SK-N-SH treated with all-trans-retinoic acid at 6 μM for 48 hours (cell line): ENCODE data around the gene RYK.

Source experiments
- ATAC-seq: fragments of 200-7000 bp; cut with Tn5 transposase; 3 replicates; pipeline ENCODE4 v1.9.1; 2020; ENCODE audit warnings: mild to moderate bottlenecking, moderate library complexity
- ARNTL ChIP-seq: fragments of 450-650 bp; formaldehyde crosslinking; IDR thresholded peaks from 2 replicates; pipeline ENCODE4 v1.5.0; 2020; ENCODE audit warnings: low read depth, mild to moderate bottlenecking, moderate library complexity, borderline replicate concordance
- BACH2 ChIP-seq: fragments of 250-450 bp; sonication (Bioruptor Pico); IDR thresholded peaks from 2 replicates; pipeline ENCODE4 v1.9.0; 2021; ENCODE audit warnings: mild to moderate bottlenecking, borderline replicate concordance
- CSDC2 ChIP-seq: fragments of 250-450 bp; sonication (Bioruptor Pico); IDR thresholded peaks from 2 replicates; pipeline ENCODE4 v1.5.0; 2020; ENCODE audit warnings: mild to moderate bottlenecking, moderate library complexity
- GLIS3 ChIP-seq: fragments of 250-450 bp; sonication (Bioruptor Pico); IDR thresholded peaks from 2 replicates; pipeline ENCODE4 v1.5.0; 2020; ENCODE audit warnings: mild to moderate bottlenecking, moderate library complexity
- ISL1 ChIP-seq: fragments of 250-450 bp; sonication (Bioruptor Pico); IDR thresholded peaks from 2 replicates; pipeline ENCODE4 v2.1.2; 2022; ENCODE audit warnings: mild to moderate bottlenecking, moderate library complexity
- OSR1 ChIP-seq: fragments of 250-450 bp; sonication (Bioruptor Pico); IDR thresholded peaks from 2 replicates; pipeline ENCODE4 v1.8.0; 2022; ENCODE audit warnings: moderate library complexity, mild to moderate bottlenecking, inconsistent platforms
- PPARA ChIP-seq: fragments of 250-450 bp; sonication (Bioruptor Pico); IDR thresholded peaks from 2 replicates; pipeline ENCODE4 v1.5.0; 2020; ENCODE audit warnings: mild to moderate bottlenecking, borderline replicate concordance
- RARB ChIP-seq: fragments of 250-450 bp; sonication (Bioruptor Pico); IDR thresholded peaks from 2 replicates; pipeline ENCODE4 v1.8.0; 2021; ENCODE audit warnings: mild to moderate bottlenecking, moderate library complexity
- SNAI2 ChIP-seq: fragments of 250-450 bp; sonication (Bioruptor Pico); IDR thresholded peaks from 2 replicates; pipeline ENCODE4 v1.5.0; 2020; ENCODE audit warnings: mild to moderate bottlenecking, moderate library complexity
- TCF4 ChIP-seq: fragments of 250-450 bp; sonication (Bioruptor Pico); IDR thresholded peaks from 2 replicates; pipeline ENCODE4 v1.8.0; 2021; ENCODE audit warnings: mild to moderate bottlenecking, moderate library complexity, borderline replicate concordance
- TOX ChIP-seq: fragments of 250-450 bp; sonication (Bioruptor Pico); IDR thresholded peaks from 2 replicates; pipeline ENCODE4 v1.8.0; 2021; ENCODE audit warnings: mild to moderate bottlenecking, moderate library complexity, borderline replicate concordance
- ZC3H10 ChIP-seq: fragments of 250-450 bp; sonication (Bioruptor Pico); IDR thresholded peaks from 2 replicates; pipeline ENCODE4 v1.5.1; 2021; ENCODE audit warnings: mild to moderate bottlenecking, moderate library complexity
- ZFP3 ChIP-seq: fragments of 250-450 bp; sonication (Bioruptor Pico); IDR thresholded peaks from 2 replicates; pipeline ENCODE4 v1.5.0; 2020; ENCODE audit warnings: mild to moderate bottlenecking, moderate library complexity
- ZFP30 ChIP-seq: fragments of 450-650 bp; formaldehyde crosslinking; IDR thresholded peaks from 2 replicates; pipeline ENCODE4 v1.5.0; 2022; ENCODE audit warnings: mild to moderate bottlenecking, moderate library complexity
- ZNF565 ChIP-seq: fragments of 450-650 bp; formaldehyde crosslinking; conservative IDR thresholded peaks from 2 replicates; pipeline ENCODE4 v1.5.0; 2020; ENCODE audit warnings: low read depth, mild to moderate bottlenecking, moderate library complexity
- ZNF70 ChIP-seq: fragments of 450-650 bp; formaldehyde crosslinking; IDR thresholded peaks from 2 replicates; pipeline ENCODE4 v1.5.0; 2020; ENCODE audit warnings: mild to moderate bottlenecking, moderate library complexity
- ZNF8 ChIP-seq: fragments of 450-650 bp; formaldehyde crosslinking; IDR thresholded peaks from 2 replicates; pipeline ENCODE4 v1.5.0; 2020; ENCODE audit warnings: mild to moderate bottlenecking, moderate library complexity
- TF ChIP-seq, protein P1 (sequence below): fragments of 250-450 bp; sonication (Bioruptor Pico); IDR thresholded peaks from 2 replicates; pipeline ENCODE4 v1.5.0; 2020; ENCODE audit warnings: mild to moderate bottlenecking, moderate library complexity
- TF ChIP-seq, protein P2 (sequence below): fragments of 250-450 bp; sonication (Bioruptor Pico); IDR thresholded peaks from 2 replicates; pipeline ENCODE4 v1.5.1; 2021; ENCODE audit warnings: mild to moderate bottlenecking, moderate library complexity
- TF ChIP-seq, protein P3 (sequence below): fragments of 250-450 bp; sonication (Bioruptor Pico); IDR thresholded peaks from 2 replicates; pipeline ENCODE4 v1.5.1; 2020; ENCODE audit warnings: low read depth, mild to moderate bottlenecking, moderate library complexity
- TF ChIP-seq, protein P4 (sequence below): fragments of 250-450 bp; sonication (Bioruptor Pico); IDR thresholded peaks from 2 replicates; pipeline ENCODE4 v1.8.0; 2020; ENCODE audit warnings: mild to moderate bottlenecking, moderate library complexity, borderline replicate concordance
- TF ChIP-seq, protein P5 (sequence below): fragments of 250-450 bp; sonication (Bioruptor Pico); IDR thresholded peaks from 2 replicates; pipeline ENCODE4 v1.8.0; 2021; ENCODE audit warnings: low read depth, mild to moderate bottlenecking, moderate library complexity, borderline replicate concordance

Gene RYK

DNA sequence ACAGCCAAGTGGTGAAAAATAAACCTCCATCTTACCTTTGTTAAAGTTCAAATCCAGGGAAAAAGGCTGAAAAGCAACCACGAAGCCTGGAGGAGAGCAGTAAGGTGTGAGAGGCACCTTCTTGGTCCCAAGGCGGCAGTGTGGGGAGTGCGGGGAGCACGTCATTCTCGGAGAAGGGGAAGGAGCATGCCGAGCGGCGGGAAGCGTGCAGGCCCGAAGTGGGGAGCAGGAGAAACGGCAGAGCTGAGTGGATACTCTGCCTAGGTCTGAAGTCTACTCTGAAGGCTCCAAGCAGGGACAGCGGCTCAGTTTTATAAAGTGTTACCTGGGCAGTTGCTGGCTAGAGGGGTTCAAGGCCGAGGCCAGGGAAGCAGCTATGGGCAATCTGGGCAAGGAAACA, 96.9 kb downstream of the RYK start:
- TF ChIP-seq, protein P1, sequence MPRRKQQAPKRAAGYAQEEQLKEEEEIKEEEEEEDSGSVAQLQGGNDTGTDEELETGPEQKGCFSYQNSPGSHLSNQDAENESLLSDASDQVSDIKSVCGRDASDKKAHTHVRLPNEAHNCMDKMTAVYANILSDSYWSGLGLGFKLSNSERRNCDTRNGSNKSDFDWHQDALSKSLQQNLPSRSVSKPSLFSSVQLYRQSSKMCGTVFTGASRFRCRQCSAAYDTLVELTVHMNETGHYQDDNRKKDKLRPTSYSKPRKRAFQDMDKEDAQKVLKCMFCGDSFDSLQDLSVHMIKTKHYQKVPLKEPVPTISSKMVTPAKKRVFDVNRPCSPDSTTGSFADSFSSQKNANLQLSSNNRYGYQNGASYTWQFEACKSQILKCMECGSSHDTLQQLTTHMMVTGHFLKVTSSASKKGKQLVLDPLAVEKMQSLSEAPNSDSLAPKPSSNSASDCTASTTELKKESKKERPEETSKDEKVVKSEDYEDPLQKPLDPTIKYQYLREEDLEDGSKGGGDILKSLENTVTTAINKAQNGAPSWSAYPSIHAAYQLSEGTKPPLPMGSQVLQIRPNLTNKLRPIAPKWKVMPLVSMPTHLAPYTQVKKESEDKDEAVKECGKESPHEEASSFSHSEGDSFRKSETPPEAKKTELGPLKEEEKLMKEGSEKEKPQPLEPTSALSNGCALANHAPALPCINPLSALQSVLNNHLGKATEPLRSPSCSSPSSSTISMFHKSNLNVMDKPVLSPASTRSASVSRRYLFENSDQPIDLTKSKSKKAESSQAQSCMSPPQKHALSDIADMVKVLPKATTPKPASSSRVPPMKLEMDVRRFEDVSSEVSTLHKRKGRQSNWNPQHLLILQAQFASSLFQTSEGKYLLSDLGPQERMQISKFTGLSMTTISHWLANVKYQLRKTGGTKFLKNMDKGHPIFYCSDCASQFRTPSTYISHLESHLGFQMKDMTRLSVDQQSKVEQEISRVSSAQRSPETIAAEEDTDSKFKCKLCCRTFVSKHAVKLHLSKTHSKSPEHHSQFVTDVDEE (CRISPR knock-in tag) = no peak
- ATAC-seq = no peak

DNA sequence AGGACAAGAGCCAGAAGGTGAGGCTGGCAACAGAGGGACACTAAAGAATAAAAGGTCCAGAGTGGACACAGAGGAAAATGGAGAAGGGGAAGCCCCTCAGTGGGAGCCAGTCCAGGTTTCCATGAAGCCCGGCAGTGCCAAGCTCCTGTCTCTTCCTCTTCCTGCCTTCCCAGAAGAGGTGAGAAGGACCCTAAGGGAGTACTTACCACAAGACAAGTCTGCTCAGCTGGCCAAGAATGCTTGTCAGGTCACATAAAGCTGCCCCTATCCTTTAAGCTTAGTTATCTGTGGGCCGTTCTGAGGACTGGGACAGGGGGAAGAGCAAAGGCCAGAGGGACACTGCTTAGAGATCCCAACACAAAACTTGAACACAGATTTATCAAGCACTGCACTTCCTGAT, 100.2 kb downstream of the RYK start:
- TF ChIP-seq, protein P2, sequence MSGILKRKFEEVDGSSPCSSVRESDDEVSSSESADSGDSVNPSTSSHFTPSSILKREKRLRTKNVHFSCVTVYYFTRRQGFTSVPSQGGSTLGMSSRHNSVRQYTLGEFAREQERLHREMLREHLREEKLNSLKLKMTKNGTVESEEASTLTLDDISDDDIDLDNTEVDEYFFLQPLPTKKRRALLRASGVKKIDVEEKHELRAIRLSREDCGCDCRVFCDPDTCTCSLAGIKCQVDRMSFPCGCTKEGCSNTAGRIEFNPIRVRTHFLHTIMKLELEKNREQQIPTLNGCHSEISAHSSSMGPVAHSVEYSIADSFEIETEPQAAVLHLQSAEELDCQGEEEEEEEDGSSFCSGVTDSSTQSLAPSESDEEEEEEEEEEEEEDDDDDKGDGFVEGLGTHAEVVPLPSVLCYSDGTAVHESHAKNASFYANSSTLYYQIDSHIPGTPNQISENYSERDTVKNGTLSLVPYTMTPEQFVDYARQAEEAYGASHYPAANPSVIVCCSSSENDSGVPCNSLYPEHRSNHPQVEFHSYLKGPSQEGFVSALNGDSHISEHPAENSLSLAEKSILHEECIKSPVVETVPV (CRISPR knock-in tag) = no peak
- no peak for TF ChIP-seq PPARA (CRISPR knock-in tag)
- TF ChIP-seq, protein P3, sequence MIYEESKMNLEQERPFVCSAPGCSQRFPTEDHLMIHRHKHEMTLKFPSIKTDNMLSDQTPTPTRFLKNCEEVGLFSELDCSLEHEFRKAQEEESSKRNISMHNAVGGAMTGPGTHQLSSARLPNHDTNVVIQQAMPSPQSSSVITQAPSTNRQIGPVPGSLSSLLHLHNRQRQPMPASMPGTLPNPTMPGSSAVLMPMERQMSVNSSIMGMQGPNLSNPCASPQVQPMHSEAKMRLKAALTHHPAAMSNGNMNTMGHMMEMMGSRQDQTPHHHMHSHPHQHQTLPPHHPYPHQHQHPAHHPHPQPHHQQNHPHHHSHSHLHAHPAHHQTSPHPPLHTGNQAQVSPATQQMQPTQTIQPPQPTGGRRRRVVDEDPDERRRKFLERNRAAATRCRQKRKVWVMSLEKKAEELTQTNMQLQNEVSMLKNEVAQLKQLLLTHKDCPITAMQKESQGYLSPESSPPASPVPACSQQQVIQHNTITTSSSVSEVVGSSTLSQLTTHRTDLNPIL = no peak
- TF ChIP-seq BACH2 (CRISPR knock-in tag) = no peak
- TF ChIP-seq SNAI2 (CRISPR knock-in tag) = no peak
- TF ChIP-seq ZC3H10 (CRISPR knock-in tag) = no peak
- TF ChIP-seq ZNF8 (CRISPR knock-in tag) = no peak
- TF ChIP-seq ZNF70 (CRISPR knock-in tag) = no peak

DNA sequence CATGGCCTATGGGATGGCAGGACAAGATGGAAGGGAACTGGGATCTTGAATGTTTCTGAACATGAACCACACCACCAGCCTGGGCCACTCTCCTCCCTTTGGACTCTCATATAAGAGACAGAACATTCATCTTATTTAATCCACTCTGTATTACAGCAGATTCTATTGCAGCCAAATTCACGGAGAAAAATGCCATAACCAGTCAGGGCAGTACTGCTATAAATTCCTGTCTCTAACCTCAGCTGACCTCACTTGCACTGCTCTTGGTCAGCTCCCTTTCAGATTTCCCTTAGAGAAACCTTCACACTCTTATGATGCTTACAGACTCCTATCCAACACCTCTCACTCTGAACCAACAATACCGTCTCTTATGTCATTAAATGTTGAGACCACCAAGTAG, 101.4 kb downstream of the RYK start:
- ATAC-seq = no peak; the same call in 2 of the 3 replicates
- TF ChIP-seq OSR1 (CRISPR knock-in tag) (no peak), ZNF565 (CRISPR knock-in tag) (no peak), ZFP3 (no peak), ZC3H10 (CRISPR knock-in tag) (no peak), ARNTL (CRISPR knock-in tag) (no peak), GLIS3 (CRISPR knock-in tag) (no peak), ZNF70 (CRISPR knock-in tag) (no peak), BACH2 (CRISPR knock-in tag) (no peak)
- TF ChIP-seq, protein P4, sequence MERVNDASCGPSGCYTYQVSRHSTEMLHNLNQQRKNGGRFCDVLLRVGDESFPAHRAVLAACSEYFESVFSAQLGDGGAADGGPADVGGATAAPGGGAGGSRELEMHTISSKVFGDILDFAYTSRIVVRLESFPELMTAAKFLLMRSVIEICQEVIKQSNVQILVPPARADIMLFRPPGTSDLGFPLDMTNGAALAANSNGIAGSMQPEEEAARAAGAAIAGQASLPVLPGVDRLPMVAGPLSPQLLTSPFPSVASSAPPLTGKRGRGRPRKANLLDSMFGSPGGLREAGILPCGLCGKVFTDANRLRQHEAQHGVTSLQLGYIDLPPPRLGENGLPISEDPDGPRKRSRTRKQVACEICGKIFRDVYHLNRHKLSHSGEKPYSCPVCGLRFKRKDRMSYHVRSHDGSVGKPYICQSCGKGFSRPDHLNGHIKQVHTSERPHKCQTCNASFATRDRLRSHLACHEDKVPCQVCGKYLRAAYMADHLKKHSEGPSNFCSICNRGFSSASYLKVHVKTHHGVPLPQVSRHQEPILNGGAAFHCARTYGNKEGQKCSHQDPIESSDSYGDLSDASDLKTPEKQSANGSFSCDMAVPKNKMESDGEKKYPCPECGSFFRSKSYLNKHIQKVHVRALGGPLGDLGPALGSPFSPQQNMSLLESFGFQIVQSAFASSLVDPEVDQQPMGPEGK (CRISPR knock-in tag) = no peak
- TF ChIP-seq, protein P5, sequence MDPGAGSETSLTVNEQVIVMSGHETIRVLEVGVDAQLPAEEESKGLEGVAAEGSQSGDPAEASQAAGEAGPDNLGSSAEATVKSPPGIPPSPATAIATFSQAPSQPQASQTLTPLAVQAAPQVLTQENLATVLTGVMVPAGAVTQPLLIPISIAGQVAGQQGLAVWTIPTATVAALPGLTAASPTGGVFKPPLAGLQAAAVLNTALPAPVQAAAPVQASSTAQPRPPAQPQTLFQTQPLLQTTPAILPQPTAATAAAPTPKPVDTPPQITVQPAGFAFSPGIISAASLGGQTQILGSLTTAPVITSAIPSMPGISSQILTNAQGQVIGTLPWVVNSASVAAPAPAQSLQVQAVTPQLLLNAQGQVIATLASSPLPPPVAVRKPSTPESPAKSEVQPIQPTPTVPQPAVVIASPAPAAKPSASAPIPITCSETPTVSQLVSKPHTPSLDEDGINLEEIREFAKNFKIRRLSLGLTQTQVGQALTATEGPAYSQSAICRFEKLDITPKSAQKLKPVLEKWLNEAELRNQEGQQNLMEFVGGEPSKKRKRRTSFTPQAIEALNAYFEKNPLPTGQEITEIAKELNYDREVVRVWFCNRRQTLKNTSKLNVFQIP = no peak

More for the DNA sequence above, 100.2 kb downstream of the RYK start:
- no peak for ATAC-seq

DNA sequence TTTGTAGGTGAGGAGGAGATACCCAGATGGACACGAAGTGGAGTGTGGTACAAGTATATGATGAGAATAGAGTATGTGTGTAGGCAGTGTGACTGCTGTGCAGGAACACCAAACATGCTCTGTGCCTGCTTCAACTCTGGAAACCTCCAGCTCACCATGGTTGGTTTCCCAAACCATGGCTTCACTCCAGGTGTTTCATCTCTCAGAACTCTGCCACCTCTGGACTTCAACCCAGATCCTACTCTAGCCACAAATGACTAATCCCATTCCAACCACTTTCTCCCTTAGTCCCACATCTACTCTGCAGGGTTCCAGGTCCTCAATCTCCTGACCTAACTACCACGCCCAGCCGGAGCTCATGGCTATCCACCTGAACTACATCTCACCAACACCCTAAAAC, 102.1 kb downstream of the RYK start:
- ATAC-seq = no peak
- no peak for TF ChIP-seq GLIS3 (CRISPR knock-in tag)
- no peak for TF ChIP-seq RARB (CRISPR knock-in tag)
- no peak for TF ChIP-seq ZNF70 (CRISPR knock-in tag)
- no peak for TF ChIP-seq TOX (CRISPR knock-in tag)
- TF ChIP-seq, protein P4 (CRISPR knock-in tag) = no peak
- TF ChIP-seq CSDC2 = no peak
- TF ChIP-seq ARNTL (CRISPR knock-in tag) = no peak
- TF ChIP-seq ZNF8 (CRISPR knock-in tag) = no peak
- TF ChIP-seq ZFP3 = no peak
- no peak for TF ChIP-seq ZC3H10 (CRISPR knock-in tag)
- no peak for TF ChIP-seq TCF4 (CRISPR knock-in tag)
- no peak for TF ChIP-seq ISL1 (CRISPR knock-in tag)
- TF ChIP-seq, protein P3 = no peak
- no peak for TF ChIP-seq ZFP30 (CRISPR knock-in tag)
